ENCODE measurements around the gene FAM83G.
"Not testable (repeated sequence)": the region's sequence is repeated elsewhere in the genome, so short reads cannot be mapped to it uniquely, and the experiment has no call there.

Gene FAM83G

DNA sequence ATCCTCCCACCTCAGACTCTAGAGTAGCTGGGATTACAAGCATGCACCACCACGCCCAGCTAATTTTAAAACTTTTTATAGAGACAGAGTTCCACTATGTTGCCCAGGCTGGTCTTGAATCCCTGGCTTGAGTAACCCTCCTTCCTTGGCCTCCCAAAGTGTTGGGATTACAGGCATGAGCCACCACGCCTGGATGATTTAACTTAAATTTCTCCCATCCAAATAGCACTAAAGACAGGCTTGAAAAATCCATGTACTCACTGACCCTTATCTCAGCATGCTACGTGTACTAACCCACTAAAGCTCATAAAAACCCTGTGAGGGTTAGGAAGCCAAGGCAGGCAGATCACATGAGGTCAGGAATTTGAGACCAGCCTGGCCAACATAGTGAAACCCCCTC lies 48.0 kb downstream of the FAM83G start:
- no peak overlapping the region for H3K4me3 ChIP-seq (ENCODE audit: low read depth, low read length)
- TF ChIP-seq, protein P1, sequence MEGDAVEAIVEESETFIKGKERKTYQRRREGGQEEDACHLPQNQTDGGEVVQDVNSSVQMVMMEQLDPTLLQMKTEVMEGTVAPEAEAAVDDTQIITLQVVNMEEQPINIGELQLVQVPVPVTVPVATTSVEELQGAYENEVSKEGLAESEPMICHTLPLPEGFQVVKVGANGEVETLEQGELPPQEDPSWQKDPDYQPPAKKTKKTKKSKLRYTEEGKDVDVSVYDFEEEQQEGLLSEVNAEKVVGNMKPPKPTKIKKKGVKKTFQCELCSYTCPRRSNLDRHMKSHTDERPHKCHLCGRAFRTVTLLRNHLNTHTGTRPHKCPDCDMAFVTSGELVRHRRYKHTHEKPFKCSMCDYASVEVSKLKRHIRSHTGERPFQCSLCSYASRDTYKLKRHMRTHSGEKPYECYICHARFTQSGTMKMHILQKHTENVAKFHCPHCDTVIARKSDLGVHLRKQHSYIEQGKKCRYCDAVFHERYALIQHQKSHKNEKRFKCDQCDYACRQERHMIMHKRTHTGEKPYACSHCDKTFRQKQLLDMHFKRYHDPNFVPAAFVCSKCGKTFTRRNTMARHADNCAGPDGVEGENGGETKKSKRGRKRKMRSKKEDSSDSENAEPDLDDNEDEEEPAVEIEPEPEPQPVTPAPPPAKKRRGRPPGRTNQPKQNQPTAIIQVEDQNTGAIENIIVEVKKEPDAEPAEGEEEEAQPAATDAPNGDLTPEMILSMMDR (IDR thresholded peaks at IDR 0.05; ENCODE audit: low read depth, low read length, missing control alignments), result no peak
- no peak for DNase-seq (ENCODE audit: low read depth)

DNA sequence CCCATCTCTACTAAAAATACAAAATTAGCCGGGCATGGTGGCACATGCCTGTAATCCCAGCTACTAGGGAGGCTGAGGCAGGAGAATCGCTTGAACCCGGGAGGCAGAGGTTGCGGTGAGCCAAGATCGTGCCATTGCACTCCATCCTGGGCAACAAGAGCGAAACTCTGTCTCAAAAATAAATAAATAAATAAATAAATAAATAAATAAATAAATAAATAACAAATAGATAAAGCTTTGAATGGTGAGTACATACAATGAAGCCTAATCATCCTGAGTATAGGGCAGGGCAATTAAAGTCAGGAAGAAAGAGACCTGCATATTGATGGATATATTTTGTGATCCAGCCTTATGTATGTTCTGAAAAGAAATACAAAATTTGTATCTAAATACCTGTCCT lies 48.5 kb downstream of the FAM83G start:
- H3K4me3 ChIP-seq (ENCODE audit: low read depth, low read length); DNase-seq (ENCODE audit: low read depth): not testable (repeated sequence)

DNA sequence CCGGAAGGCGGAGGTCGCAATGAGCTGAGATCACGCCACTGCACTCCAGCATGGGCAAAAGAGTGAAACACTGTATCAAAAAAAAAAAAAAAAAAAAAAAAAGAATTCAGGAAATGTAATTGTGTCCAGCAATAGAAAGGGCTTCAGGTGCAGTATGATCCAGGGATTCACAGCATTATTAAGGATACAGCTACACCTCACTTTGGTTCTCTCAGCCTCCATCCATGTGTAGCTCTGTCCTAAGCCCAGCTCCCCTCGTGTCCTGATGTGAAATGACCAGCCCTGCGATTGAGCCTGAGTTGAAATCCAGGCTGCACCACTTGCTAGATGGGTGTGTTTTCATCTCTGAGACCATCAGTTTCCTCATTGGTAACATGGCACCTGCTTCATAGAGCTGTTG lies 49.6 kb downstream of the FAM83G start:
- no peak overlapping the region for H3K4me3 ChIP-seq (ENCODE audit: low read depth, low read length)
- no peak for DNase-seq (ENCODE audit: low read depth)
- TF ChIP-seq, protein P1 (IDR thresholded peaks at IDR 0.05; ENCODE audit: low read depth, low read length, missing control alignments), result no peak

DNA sequence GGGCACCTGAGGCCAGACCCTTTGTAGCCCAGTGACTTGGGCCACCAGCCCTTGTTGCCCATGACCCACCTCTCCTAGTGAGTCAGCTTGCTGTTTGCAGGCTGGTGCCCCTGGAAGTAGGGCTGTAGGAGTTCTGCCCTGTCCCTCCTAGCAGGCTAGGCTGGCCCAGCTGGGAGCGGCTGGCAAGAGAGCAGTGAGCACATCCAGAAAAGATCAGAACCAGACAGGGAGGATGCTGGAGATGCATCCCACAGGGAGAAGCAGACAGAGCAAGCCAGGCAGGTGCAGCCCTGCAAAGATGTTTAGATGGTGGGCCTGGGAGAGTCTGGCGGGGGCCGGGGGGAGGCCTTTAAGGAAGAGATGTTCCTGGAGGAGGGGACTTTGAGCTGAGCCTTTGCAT lies 50.2 kb downstream of the FAM83G start:
- no peak for DNase-seq (ENCODE audit: low read depth)
- H3K4me3 ChIP-seq (ENCODE audit: low read depth, low read length), result no peak overlapping the region
- TF ChIP-seq, protein P1 (IDR thresholded peaks at IDR 0.05; ENCODE audit: low read depth, low read length, missing control alignments), result no peak

DNA sequence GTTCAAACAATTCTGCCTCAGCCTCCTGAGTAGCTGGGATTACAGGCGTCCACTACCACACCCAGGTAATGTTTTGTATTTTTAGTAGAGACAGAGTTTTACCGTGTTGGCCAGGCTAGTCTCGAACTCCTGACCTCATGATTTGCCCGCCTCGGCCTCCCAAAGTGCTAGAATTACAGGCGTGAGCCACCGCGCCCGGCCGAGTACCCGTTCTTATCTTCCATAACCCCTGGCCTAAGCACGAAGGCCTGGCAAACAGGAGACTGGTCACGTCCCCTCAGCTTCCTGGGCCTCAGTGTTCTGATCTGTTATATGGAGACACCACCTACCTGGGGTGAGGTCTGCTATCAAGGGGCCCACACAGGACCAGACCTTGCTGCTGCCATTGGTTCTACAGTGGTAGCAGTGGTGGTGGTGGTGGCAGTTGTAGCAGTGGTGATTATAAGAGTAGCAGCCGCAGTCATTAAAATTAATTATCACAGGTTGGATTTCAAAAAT lies 51.3 kb downstream of the FAM83G start:
- no peak for DNase-seq (ENCODE audit: low read depth)
- TF ChIP-seq, protein P1 (IDR thresholded peaks at IDR 0.05; ENCODE audit: low read depth, low read length, missing control alignments), result no peak
- H3K4me3 ChIP-seq (ENCODE audit: low read depth, low read length), result no peak overlapping the region

DNA sequence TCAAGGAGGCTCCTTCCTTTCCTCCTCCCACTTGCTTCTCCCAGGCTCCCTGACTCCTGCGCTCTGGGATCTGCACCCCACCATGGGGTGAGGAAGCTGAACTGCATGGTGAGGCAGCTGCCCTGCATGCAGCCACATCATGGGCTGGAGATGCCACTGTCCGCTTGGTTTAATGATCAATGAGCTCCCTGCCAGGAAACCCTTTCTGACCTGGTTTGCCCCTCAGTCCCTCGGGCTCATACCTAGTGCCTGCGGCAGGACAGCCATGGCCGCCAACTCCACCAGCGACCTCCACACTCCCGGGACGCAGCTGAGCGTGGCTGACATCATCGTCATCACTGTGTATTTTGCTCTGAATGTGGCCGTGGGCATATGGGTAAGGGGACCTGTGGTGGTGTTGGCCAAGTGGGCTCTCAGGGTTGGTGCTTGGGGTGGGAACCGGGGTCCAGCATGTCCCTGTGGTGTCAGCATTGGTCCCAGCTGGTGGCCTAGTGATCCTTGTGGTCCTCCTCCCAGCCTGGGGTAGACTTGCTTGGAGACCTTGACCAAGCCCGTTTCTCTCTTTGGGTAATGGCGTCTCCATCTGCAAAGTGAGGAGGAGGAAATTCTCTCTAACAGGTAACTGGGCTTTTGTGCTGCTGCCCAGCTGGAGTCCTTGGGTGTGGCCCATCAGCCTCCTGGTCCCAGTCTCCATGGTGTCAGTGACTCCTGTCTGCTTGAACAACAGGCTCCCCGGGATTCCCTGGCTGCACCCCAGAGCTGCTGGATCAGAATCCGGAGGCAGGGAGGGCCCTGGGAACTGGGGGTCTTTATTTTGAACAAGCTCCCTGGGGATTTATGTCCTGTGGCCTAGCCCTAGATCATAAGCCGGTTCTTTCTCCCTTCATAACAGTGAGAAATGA lies 52.4 kb downstream of the FAM83G start, which contains the start of gene SLC5A10:
Gene SLC5A10 (plus strand): TSS at position 225 of the 902 bp plus-strand sequence. CDS start 41 bp downstream, at position 266.
- no peak within 1 kb of the TSS for H3K4me3 ChIP-seq (ENCODE audit: low read depth, low read length)
- DNase-seq (ENCODE audit: low read depth), result no peak
- TF ChIP-seq, protein P1 (IDR thresholded peaks at IDR 0.05; ENCODE audit: low read depth, low read length, missing control alignments), result no peak

DNA sequence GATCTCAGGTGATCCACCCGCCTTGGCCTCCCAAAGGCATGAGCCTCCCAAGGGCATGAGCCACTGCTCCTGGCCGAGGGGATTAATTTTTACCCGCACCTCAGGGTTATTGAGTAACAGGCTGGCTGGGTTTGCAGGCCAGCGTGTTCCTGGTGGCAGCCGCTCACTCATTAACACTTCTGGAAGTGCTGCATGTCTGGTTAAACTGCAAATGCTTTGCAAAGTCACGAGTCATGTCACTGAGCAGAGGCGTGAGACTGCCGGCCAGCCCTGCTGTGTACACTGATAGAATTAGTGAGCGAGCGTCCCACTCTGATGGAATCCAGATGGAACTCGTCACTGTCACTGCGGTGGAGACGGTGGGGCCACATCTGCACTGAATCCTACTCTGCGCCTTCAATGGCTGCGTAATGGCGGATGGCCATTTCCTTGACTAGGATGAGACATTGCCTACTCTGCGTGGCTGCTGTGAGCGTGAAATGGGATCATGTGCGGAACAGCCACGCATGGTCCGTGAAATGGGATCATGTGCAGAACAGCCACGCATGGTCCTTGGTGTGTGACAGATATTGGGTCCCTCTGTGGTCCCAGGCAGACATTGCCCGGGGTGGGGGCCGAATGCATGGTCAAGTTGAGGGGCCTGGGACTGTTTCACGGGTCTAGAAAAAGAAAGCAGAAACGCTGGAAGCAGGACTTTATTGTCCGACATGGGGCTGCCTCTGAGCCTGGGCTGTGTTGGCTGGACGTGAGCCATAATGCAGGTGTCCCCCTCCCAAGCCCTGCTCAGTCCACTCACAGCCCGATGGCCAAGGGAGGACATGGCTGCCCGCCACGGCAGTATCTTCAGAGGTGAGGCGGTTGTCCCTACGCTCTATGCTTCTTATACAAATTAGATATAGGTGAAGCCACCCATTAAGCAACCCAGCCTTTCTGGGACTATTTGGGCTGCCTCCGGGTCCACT lies 53.3 kb downstream of the FAM83G start:
- no peak for DNase-seq (ENCODE audit: low read depth)
- TF ChIP-seq, protein P1 (IDR thresholded peaks at IDR 0.05; ENCODE audit: low read depth, low read length, missing control alignments), result no peak
- no peak overlapping the region for H3K4me3 ChIP-seq (ENCODE audit: low read depth, low read length)
